HL-60 (cell line): ENCODE measurements around the gene MPP2.

Experiments used
- DNase-seq, 2 experiments: peaks; one replicate each; pipeline ENCODE4 v3.0.0-alpha.2; 2010 to 2020; ENCODE audit warnings: low read depth in 1 of 2, low spot score in 1 of 2
- H3K27ac ChIP-seq: fragments of 250-450 bp; sonication (Bioruptor Pico); replicated peaks from 2 replicates; pipeline ENCODE4 v1.5.1; 2020; ENCODE audit warnings: mild to moderate bottlenecking, moderate library complexity
- H3K27me3 ChIP-seq: fragments of 250-450 bp; sonication (Bioruptor Pico); 2 replicates; pipeline ENCODE4 v1.5.1; 2021; ENCODE audit warnings: mild to moderate bottlenecking, moderate library complexity; ENCODE audit not compliant: insufficient read depth, poor library complexity, severe bottlenecking
- H3K4me3 ChIP-seq: replicated peaks from 2 replicates; pipeline ENCODE4 v1.5.1; 2011; ENCODE audit warnings: mild to moderate bottlenecking, control low read depth, low read length; ENCODE audit not compliant: insufficient read depth
- GABPA ChIP-seq: IDR thresholded peaks from 2 replicates; pipeline ENCODE4 v1.6.1; 2012; ENCODE audit warnings: low read depth
- POLR2AphosphoS5 ChIP-seq: IDR thresholded peaks from 2 replicates; pipeline ENCODE4 v1.6.1; 2012; ENCODE audit warnings: low read depth
- SPI1 ChIP-seq: IDR thresholded peaks from 2 replicates; pipeline ENCODE4 v1.6.1; 2012; ENCODE audit warnings: low read depth, mild to moderate bottlenecking, borderline replicate concordance
- TF ChIP-seq, protein P1 (sequence below): IDR thresholded peaks from 2 replicates; pipeline ENCODE4 v1.6.1; 2012; ENCODE audit warnings: low read depth; ENCODE audit not compliant: insufficient replicate concordance
- TF ChIP-seq, protein P2 (sequence below): IDR thresholded peaks from one replicate; pipeline ENCODE4 v1.5.1; 2011; ENCODE audit warnings: low read length, control low read depth, inconsistent platforms; ENCODE audit not compliant: insufficient read depth

MPP2 gene

DNA sequence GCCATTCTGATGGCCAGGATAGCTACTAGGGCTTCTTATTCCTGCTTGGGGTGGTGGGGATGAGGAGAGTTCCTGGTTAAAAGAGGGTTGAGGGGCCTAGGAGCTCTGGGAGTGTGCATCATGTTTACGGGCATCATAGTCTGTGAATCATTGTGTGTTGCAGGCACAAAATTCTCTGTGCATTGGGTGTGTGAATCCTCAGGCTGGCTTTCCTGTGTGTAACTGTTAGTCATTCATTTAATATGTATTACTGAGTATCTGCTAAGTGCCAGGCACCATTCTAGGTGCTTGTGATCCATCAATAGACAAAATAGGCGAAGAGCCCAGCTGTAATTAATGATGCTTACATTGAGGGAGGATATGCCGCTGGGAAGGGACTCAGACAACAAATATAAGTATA, 29.1 kb upstream of the MPP2 start:
- Histone ChIP-seq H3K27me3 (peaks cover 8% of the 10 kb centered on the region), H3K4me3 (no peak overlapping the region), H3K27ac (no peak overlapping the region)
- no peak for TF ChIP-seq POLR2AphosphoS5
- no peak for TF ChIP-seq GABPA
- no peak for DNase-seq

DNA sequence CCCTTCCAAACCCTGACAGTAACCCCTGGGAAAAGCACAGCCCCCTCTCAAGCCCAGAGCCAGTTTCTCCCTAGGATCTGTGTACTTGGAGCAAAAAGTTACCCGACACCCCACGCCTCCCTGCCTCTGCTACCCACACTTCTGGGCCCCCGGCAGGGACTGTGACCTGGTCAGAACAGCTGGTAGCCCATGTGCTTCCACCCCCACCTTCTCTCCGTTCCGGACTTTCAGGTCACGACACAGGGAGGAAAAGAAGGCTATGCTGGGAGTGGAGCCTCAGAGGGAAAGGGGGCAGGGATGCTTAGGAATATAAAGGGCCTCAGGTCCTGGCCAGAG, 28.6 kb upstream of the MPP2 start:
- DNase-seq, result no peak
- no peak overlapping the region for H3K4me3 ChIP-seq
- H3K27me3 ChIP-seq, result peaks cover 8% of the 10 kb centered on the region
- H3K27ac ChIP-seq, result no peak overlapping the region
- TF ChIP-seq SPI1 (no peak), POLR2AphosphoS5 (no peak), GABPA (no peak)
- TF ChIP-seq, protein P1, sequence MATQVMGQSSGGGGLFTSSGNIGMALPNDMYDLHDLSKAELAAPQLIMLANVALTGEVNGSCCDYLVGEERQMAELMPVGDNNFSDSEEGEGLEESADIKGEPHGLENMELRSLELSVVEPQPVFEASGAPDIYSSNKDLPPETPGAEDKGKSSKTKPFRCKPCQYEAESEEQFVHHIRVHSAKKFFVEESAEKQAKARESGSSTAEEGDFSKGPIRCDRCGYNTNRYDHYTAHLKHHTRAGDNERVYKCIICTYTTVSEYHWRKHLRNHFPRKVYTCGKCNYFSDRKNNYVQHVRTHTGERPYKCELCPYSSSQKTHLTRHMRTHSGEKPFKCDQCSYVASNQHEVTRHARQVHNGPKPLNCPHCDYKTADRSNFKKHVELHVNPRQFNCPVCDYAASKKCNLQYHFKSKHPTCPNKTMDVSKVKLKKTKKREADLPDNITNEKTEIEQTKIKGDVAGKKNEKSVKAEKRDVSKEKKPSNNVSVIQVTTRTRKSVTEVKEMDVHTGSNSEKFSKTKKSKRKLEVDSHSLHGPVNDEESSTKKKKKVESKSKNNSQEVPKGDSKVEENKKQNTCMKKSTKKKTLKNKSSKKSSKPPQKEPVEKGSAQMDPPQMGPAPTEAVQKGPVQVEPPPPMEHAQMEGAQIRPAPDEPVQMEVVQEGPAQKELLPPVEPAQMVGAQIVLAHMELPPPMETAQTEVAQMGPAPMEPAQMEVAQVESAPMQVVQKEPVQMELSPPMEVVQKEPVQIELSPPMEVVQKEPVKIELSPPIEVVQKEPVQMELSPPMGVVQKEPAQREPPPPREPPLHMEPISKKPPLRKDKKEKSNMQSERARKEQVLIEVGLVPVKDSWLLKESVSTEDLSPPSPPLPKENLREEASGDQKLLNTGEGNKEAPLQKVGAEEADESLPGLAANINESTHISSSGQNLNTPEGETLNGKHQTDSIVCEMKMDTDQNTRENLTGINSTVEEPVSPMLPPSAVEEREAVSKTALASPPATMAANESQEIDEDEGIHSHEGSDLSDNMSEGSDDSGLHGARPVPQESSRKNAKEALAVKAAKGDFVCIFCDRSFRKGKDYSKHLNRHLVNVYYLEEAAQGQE, result no peak
- TF ChIP-seq, protein P2, sequence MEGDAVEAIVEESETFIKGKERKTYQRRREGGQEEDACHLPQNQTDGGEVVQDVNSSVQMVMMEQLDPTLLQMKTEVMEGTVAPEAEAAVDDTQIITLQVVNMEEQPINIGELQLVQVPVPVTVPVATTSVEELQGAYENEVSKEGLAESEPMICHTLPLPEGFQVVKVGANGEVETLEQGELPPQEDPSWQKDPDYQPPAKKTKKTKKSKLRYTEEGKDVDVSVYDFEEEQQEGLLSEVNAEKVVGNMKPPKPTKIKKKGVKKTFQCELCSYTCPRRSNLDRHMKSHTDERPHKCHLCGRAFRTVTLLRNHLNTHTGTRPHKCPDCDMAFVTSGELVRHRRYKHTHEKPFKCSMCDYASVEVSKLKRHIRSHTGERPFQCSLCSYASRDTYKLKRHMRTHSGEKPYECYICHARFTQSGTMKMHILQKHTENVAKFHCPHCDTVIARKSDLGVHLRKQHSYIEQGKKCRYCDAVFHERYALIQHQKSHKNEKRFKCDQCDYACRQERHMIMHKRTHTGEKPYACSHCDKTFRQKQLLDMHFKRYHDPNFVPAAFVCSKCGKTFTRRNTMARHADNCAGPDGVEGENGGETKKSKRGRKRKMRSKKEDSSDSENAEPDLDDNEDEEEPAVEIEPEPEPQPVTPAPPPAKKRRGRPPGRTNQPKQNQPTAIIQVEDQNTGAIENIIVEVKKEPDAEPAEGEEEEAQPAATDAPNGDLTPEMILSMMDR, result no peak

DNA sequence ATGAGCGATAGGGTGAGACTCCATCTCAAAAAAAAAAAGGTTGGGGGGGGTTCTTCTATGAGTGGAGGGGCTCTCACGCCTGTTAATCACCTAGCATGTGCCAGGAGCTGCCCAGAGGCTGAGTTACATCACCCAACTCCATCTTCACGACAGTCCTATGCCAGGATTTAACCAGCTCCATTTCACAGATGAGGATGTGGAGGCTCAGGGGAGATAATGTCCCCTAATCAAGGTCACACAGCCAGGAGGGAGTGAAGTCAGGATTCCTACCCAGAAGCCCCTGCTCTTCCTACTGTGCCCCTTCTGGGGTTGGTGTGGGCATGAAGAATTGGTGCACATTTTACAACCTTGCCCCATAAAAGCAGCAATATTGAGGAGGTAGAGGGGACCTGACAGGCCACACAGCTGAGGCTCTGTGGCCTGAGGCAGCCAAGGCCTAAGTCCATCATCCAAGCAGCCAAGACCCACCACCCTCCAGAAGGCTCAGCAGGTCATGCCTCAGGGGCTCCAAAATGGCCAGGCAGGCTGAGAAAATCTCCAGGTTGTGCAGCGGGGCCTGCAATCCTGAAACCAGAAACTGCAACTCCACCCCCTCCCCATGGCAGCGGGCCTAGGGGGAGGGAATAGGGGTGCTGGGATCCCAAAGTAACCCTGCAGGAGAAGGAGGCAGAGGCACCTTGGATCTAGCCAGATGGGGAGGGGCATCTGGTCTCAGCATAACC, 28.0 kb upstream of the MPP2 start:
- H3K27me3 ChIP-seq, result peaks cover 8% of the 10 kb centered on the region
- no peak overlapping the region for H3K4me3 ChIP-seq
- no peak for DNase-seq
- no peak overlapping the region for H3K27ac ChIP-seq
- TF ChIP-seq POLR2AphosphoS5 (no peak), SPI1 (no peak), GABPA (no peak)
- TF ChIP-seq, protein P2, result no peak
- TF ChIP-seq, protein P1, result no peak

DNA sequence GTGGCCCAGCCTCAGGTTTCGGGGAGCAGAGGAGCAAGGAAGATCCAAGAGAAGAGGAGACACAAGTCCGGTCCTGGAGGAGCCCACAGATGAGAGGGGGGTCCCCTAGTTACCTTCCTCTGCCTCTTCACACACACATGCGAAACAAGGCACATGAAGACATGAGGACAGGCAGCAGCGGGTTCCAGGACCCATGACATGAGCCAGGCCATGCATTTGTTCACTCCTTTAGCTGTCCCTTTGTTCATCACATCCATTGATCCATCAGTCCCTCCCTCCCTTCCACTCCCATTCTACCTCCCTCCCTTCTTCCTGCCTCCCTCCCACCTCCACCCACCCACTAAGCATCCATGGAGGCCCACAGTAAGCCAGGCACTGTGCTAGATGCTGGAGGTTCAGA, 25.6 kb upstream of the MPP2 start:
- no peak overlapping the region for H3K4me3 ChIP-seq
- no peak overlapping the region for H3K27ac ChIP-seq
- TF ChIP-seq, protein P1, result no peak
- no peak for TF ChIP-seq SPI1
- no peak for TF ChIP-seq POLR2AphosphoS5
- TF ChIP-seq GABPA, result no peak
- TF ChIP-seq, protein P2, result no peak
- H3K27me3 ChIP-seq, result peaks cover 15% of the 10 kb centered on the region
- no peak for DNase-seq
